ENCODE measurements around the gene PHETA1. TPM values are rescaled to one million over a fixed set of nuclear protein-coding genes. Genes with fewer than 3 reads are reported as not detected.

PHETA1 gene
- total RNA-seq, 4 donors from 2014 or later, result 6.3 to 16.0 (median 8.2) TPM

DNA sequence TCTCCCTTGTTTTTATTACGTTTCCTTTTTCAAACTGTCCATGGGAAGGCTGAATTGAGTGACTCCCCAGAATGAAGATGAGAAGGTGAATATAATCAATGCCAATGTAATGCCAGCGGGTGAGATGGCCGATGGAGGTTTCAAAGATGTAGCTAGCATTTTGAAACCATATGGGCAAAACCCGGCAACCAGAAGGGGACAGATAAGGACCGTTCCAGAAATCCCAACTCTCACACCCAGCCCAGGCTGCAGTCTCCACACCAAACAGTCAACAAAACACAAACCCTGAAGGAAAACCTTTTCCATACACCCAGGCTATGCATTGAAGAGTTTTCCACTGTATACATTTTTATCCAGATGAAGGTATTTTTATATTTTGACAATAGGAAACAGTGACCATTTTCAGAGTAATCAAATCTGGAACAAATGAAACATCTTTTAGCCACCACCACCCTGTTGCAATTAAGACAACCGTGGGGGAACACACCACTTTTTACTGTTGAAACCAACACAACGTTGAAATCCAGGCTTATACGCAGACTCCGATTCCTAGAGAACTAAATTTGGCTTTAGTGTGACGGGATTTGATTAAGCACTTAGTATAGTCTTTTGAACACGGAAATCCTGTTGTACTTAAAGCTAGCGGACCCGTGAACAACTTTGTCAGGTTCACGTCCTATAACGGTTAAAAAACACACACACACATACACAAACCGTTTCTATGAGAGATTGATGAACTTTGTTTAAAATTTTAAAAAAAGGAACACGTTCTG is 19.0 kb downstream of the PHETA1 start:
- H3K36me3 ChIP-seq, result no peaks in the 10 kb centered on the region
- H3K4me3 ChIP-seq, result no peak overlapping the region
- 74 to 83% methylated on average over 15 to 16 of the region's 17 CpGs for WGBS, 2 donors (ENCODE audit: low coverage in 1 of 2)
- no peak for ATAC-seq
- TF ChIP-seq, protein P1, sequence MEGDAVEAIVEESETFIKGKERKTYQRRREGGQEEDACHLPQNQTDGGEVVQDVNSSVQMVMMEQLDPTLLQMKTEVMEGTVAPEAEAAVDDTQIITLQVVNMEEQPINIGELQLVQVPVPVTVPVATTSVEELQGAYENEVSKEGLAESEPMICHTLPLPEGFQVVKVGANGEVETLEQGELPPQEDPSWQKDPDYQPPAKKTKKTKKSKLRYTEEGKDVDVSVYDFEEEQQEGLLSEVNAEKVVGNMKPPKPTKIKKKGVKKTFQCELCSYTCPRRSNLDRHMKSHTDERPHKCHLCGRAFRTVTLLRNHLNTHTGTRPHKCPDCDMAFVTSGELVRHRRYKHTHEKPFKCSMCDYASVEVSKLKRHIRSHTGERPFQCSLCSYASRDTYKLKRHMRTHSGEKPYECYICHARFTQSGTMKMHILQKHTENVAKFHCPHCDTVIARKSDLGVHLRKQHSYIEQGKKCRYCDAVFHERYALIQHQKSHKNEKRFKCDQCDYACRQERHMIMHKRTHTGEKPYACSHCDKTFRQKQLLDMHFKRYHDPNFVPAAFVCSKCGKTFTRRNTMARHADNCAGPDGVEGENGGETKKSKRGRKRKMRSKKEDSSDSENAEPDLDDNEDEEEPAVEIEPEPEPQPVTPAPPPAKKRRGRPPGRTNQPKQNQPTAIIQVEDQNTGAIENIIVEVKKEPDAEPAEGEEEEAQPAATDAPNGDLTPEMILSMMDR (IDR thresholded peaks at IDR 0.05), result no peak
- TF ChIP-seq POLR2AphosphoS5 (IDR thresholded peaks at IDR 0.05) (no peak), EP300 (IDR thresholded peaks at IDR 0.05) (no peak), POLR2A (IDR thresholded peaks at IDR 0.05) (no peak)
- peaks cover 0 to 29% (median 0%) of the 10 kb centered on the region in 3 donors for H3K9me3 ChIP-seq
- H3K4me1 ChIP-seq, result no peaks in the 10 kb centered on the region
- H3K27ac ChIP-seq, result no peak overlapping the region
- no peaks in the 10 kb centered on the region for H3K27me3 ChIP-seq

DNA sequence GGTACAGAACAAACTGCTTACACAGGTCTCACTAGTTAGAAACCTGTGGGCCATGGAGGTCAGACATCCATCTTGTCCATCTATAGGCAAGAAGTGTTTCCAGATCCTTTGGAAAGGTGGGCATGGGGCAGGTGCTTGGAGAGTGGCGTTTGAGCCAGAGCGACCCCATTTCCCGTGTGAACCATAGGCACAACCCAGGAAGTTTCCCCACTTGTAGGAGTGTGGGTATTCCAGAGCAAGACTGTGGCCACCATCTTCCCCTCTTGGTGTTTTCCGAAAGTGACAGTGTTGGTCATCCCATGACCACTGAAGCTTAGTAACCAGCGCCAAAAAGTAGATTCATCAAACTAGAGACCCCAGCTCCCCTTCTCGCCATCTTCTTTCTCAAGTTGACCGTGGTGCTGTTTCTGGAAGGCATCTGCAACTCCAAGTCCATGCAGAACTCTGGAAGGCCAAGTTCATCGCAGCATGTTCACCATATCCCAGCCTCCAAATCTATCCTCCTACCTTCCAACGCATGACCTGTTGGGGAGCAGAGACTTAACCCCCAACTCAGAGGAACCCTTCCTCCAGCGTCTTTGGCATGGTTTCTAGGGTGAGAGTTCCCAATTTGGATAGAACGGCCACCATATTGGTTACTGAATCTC is 19.7 kb downstream of the PHETA1 start:
- no peak for ATAC-seq
- Histone ChIP-seq H3K36me3 (no peaks in the 10 kb centered on the region), H3K4me1 (no peaks in the 10 kb centered on the region), H3K27ac (no peak overlapping the region), H3K27me3 (no peaks in the 10 kb centered on the region), H3K4me3 (no peak overlapping the region), H3K9me3 (peaks cover 0 to 29% (median 0%) of the 10 kb centered on the region in 3 donors)
- 73 to 86% methylated on average over 5 to 11 of the region's 11 CpGs for WGBS, 2 donors (ENCODE audit: low coverage in 1 of 2)
- TF ChIP-seq, protein P1 (IDR thresholded peaks at IDR 0.05), result no peak
- TF ChIP-seq POLR2A (IDR thresholded peaks at IDR 0.05) (no peak), EP300 (IDR thresholded peaks at IDR 0.05) (no peak), POLR2AphosphoS5 (IDR thresholded peaks at IDR 0.05) (no peak)

DNA sequence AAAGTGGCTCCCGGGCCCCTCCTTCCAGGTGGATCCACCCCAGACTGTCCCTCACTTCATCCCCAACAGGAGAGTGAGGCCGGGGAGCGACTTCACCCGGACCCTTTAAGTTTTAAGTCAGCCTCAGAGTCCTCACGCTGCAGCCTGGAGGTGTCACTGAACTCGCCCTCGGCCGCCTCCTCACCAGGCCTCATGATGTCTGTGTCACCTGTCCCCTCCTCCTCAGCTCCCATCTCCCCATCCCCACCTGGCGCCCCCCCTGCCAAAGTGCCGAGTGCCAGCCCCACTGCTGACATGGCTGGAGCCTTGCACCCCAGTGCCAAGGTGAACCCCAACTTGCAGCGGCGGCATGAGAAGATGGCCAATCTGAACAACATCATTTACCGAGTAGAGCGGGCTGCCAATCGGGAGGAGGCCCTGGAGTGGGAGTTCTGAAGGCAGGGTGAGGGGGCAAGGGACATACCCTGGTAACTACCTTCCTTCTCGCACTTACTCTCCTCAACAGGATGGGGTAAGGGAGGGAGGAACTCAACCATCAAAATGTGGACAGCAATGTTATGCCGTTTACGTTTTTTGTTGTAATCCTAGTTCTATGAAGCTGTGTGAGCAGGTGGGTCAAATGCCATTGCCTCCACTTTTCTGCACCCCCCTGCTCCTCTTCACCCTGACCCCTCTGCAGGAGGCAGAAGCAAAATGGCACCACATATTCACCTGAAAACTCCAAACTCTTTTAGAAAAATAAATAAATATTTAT is 20.8 kb downstream of the PHETA1 start:
- ATAC-seq, result no peak
- Histone ChIP-seq H3K36me3 (no peaks in the 10 kb centered on the region), H3K4me1 (no peaks in the 10 kb centered on the region), H3K27me3 (no peaks in the 10 kb centered on the region), H3K9me3 (peaks cover 0 to 30% (median 0%) of the 10 kb centered on the region in 3 donors), H3K4me3 (no peak overlapping the region), H3K27ac (no peak overlapping the region)
- no peak for TF ChIP-seq POLR2A (IDR thresholded peaks at IDR 0.05)
- TF ChIP-seq, protein P1 (IDR thresholded peaks at IDR 0.05), result no peak
- TF ChIP-seq POLR2AphosphoS5 (IDR thresholded peaks at IDR 0.05), result no peak
- TF ChIP-seq EP300 (IDR thresholded peaks at IDR 0.05), result no peak
- WGBS, 2 donors (ENCODE audit: low coverage in 1 of 2), result 99 to 100% methylated on average over 3 to 9 of the region's 18 CpGs

DNA sequence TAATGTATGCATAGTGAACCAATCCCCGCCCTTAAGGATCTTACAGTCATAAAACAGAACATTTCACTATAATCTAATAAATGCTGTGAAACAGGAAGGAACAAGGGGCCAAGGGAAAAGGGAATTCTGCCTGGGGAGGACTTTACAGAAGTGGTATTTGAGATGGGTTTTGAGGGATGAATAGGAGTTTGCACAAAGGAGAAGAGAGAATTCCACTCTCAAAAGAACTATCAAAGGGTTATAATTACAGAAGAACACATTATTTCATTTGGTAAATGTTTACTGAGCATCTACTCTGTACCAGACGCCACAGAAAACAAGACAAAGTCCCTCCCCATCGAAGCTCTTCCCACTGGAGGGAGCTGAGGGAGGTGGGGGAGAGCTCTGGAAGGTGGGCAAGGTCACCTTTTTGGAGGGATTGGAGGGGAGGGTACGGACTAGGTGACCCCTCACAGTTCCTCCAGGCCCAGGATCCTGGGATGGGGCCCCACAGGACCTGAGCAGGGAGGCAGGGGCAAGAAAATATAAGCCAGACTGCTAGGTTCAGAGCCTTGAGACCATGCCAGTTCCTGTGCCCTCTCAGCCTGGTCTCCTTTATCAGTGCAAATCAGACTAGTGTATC is 24.5 kb downstream of the PHETA1 start:
- Histone ChIP-seq H3K4me3 (no peak overlapping the region), H3K27ac (no peak overlapping the region), H3K9me3 (peaks cover 0 to 25% (median 0%) of the 10 kb centered on the region in 3 donors), H3K4me1 (no peaks in the 10 kb centered on the region), H3K36me3 (no peaks in the 10 kb centered on the region), H3K27me3 (no peaks in the 10 kb centered on the region)
- no peak for TF ChIP-seq EP300 (IDR thresholded peaks at IDR 0.05)
- no peak for TF ChIP-seq POLR2A (IDR thresholded peaks at IDR 0.05)
- TF ChIP-seq POLR2AphosphoS5 (IDR thresholded peaks at IDR 0.05), result no peak
- TF ChIP-seq, protein P1 (IDR thresholded peaks at IDR 0.05), result no peak
- WGBS, 2 donors (ENCODE audit: low coverage in 1 of 2), result 79 to 85% methylated on average over 2 to 3 of the region's 4 CpGs
- no peak for ATAC-seq
